ENCODE results near the gene RPL27. TPM values are rescaled to one million over a fixed set of nuclear protein-coding genes. Genes with fewer than 3 reads are reported as not detected.

Gene RPL27
- polyA plus RNA-seq, 1 experiment: 4,202 TPM

- POLR2A ChIA-PET: interaction anchor here (0.6 to 1.0 kb wide), 3 partner anchors 17 to 301 kb away, joined by 3 to 4 read pairs (median 3); partner anchors contain the start of gene RPL27
- DNase-seq (ENCODE audit: low read depth, low spot score): no peak
- no peak overlapping the region for H3K27ac ChIP-seq (ENCODE audit: low read depth, low read length)
- no peak for TF ChIP-seq CTCF (IDR thresholded peaks at IDR 0.05; ENCODE audit: low read depth, low read length)
- H3K9me3 ChIP-seq (ENCODE audit: control insufficient read depth, insufficient read depth, low read length): no peaks in the 10 kb centered on the region
- no peaks in the 10 kb centered on the region for H3K27me3 ChIP-seq (ENCODE audit: control insufficient read depth, insufficient read depth, low read length)
- CTCF ChIA-PET: interaction anchor here (0.8 to 1.7 kb wide), 2 partner anchors 17 to 190 kb away, joined by 3 to 5 read pairs; partner anchors contain the start of gene RPL27
- H3K4me3 ChIP-seq (ENCODE audit: low read depth, low read length): no peak overlapping the region
Measured at GRCh38 chr17:43014649-43015542, 16.7 kb downstream of the RPL27 start.

- no peak for DNase-seq (ENCODE audit: low read depth, low spot score)
- no peak overlapping the region for H3K4me3 ChIP-seq (ENCODE audit: low read depth, low read length)
- no peak overlapping the region for H3K27ac ChIP-seq (ENCODE audit: low read depth, low read length)
- CTCF ChIA-PET: interaction anchor here (1.7 kb wide), 1 partner anchor 18 kb away, joined by 5 read pairs; the partner anchor contains the start of gene RPL27
- POLR2A ChIA-PET: interaction anchor here (0.6 to 1.0 kb wide), 4 partner anchors 11 to 300 kb away, joined by 3 to 6 read pairs (median 4); partner anchors contain the start of gene RPL27
- H3K9me3 ChIP-seq (ENCODE audit: control insufficient read depth, insufficient read depth, low read length): no peaks in the 10 kb centered on the region
- no peak for TF ChIP-seq CTCF (IDR thresholded peaks at IDR 0.05; ENCODE audit: low read depth, low read length)
- no peaks in the 10 kb centered on the region for H3K27me3 ChIP-seq (ENCODE audit: control insufficient read depth, insufficient read depth, low read length)
Measured at GRCh38 chr17:43015579-43015978, 17.4 kb downstream of the RPL27 start.

- Histone ChIP-seq H3K9me3 (ENCODE audit: control insufficient read depth, insufficient read depth, low read length) (no peaks in the 10 kb centered on the region), H3K27ac (ENCODE audit: low read depth, low read length) (no peak overlapping the region), H3K27me3 (ENCODE audit: control insufficient read depth, insufficient read depth, low read length) (no peaks in the 10 kb centered on the region), H3K4me3 (ENCODE audit: low read depth, low read length) (no peak overlapping the region)
- CTCF ChIA-PET: no interaction called here
- DNase-seq (ENCODE audit: low read depth, low spot score): no peak
- TF ChIP-seq CTCF (IDR thresholded peaks at IDR 0.05; ENCODE audit: low read depth, low read length): no peak
- POLR2A ChIA-PET: no interaction called here
Measured at GRCh38 chr17:43016216-43016615, 18.0 kb downstream of the RPL27 start.

GRCh38 chr17:43018008-43018853 is 20.0 kb downstream of the RPL27 start:
- POLR2A ChIA-PET: interaction anchor here (0.9 to 1.1 kb wide), 2 partner anchors 153 to 298 kb away, joined by 3 to 4 read pairs; partner anchors contain the start of gene NBR1
- H3K27ac ChIP-seq (ENCODE audit: low read depth, low read length): no peak overlapping the region
- DNase-seq (ENCODE audit: low read depth, low spot score): no peak
- CTCF ChIA-PET: interaction anchor here (1.0 to 1.8 kb wide), 2 partner anchors 20 to 291 kb away, joined by 3 to 6 read pairs; partner anchors contain the start of gene RPL27
- no peak overlapping the region for H3K4me3 ChIP-seq (ENCODE audit: low read depth, low read length)
- TF ChIP-seq CTCF (IDR thresholded peaks at IDR 0.05; ENCODE audit: low read depth, low read length): no peak
- no peaks in the 10 kb centered on the region for H3K27me3 ChIP-seq (ENCODE audit: control insufficient read depth, insufficient read depth, low read length)
- H3K9me3 ChIP-seq (ENCODE audit: control insufficient read depth, insufficient read depth, low read length): no peaks in the 10 kb centered on the region; the same call in 1 of the 2 replicates

Data from AG04450 (cell line).